ENCODE measurements around the gene LARP1B.

DNA sequence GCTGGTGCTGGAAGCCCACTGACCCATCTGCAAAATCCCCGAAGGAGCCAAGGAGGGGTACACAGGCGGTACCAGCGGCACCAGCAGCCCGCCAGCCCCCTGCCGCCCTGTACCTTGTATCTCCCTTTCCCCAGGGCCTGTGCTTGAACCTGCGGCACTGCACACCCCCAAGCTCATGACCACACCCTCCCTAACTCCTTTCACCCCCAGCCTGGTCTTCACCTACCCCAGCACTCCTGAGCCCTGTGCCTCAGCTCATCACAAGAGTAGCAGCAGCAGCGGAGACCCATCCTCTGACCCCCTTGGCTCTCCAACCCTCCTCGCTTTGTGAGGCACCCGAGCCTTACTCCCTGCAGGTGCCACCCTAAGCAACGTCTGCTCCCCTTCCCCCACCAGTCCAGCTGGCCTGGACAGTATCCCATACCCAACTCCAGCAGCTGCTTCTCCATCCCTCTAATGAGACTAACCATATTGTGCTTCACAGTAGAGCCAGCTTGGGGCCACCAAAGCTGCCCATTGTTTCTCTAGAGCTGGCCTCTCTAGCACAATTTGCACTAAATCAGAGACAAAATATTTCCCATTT lies 94.9 kb downstream of the LARP1B start:
- TF ChIP-seq, protein P1, sequence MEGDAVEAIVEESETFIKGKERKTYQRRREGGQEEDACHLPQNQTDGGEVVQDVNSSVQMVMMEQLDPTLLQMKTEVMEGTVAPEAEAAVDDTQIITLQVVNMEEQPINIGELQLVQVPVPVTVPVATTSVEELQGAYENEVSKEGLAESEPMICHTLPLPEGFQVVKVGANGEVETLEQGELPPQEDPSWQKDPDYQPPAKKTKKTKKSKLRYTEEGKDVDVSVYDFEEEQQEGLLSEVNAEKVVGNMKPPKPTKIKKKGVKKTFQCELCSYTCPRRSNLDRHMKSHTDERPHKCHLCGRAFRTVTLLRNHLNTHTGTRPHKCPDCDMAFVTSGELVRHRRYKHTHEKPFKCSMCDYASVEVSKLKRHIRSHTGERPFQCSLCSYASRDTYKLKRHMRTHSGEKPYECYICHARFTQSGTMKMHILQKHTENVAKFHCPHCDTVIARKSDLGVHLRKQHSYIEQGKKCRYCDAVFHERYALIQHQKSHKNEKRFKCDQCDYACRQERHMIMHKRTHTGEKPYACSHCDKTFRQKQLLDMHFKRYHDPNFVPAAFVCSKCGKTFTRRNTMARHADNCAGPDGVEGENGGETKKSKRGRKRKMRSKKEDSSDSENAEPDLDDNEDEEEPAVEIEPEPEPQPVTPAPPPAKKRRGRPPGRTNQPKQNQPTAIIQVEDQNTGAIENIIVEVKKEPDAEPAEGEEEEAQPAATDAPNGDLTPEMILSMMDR (IDR thresholded peaks at IDR 0.05): no peak
- no peak for TF ChIP-seq EZH2phosphoT487 (IDR thresholded peaks at IDR 0.05)

Measured in neural progenitor cell (in vitro differentiated cells).